ENCODE results near the gene DCK.

The DCK gene

DNA sequence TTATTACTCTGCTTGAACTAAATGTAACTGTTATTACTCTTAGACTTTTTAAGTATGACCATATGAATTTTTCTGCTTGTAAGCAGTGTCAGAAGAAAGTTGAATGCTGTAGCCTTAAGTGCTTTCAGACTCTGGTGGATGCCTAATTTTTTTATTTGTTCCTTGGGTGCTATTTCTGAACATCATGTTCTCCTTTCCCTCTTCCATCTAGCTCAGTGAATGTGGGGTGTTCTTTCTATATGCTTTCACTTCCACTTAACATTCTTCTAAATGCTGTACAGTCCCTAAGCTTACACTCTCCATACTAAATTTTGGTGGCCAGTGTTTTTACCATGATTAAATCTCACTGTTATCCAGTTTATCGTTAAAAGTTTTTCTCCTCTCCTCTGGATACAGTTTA lies 3.6 kb downstream of the DCK start:
- TF ChIP-seq REST (IDR thresholded peaks at IDR 0.05; ENCODE audit: low read depth) (no peak), EGR1 (IDR thresholded peaks at IDR 0.05) (no peak), USF1 (IDR thresholded peaks at IDR 0.05) (no peak)

DNA sequence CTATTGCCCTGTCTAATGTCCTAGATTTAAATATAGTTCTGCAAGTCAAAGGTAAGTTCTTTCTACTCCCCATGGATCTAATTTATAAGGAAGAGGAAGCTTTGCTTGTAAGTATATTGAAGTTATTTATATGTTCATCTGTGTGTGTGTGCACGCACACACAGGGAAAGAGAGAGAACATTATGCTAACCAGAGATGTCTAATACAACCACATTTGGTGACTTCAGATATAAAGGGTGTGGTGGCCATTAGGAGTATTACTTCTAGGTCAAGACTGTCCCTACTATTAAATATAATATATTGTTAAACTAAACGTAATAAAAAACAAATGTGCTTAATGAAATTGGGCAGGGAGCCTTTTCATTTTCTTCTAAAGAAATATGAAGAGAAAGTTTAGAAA lies 4.1 kb downstream of the DCK start:
- TF ChIP-seq EP300 (IDR thresholded peaks at IDR 0.05; ENCODE audit: borderline replicate concordance) (no peak), TEAD4 (IDR thresholded peaks at IDR 0.05) (no peak)

DNA sequence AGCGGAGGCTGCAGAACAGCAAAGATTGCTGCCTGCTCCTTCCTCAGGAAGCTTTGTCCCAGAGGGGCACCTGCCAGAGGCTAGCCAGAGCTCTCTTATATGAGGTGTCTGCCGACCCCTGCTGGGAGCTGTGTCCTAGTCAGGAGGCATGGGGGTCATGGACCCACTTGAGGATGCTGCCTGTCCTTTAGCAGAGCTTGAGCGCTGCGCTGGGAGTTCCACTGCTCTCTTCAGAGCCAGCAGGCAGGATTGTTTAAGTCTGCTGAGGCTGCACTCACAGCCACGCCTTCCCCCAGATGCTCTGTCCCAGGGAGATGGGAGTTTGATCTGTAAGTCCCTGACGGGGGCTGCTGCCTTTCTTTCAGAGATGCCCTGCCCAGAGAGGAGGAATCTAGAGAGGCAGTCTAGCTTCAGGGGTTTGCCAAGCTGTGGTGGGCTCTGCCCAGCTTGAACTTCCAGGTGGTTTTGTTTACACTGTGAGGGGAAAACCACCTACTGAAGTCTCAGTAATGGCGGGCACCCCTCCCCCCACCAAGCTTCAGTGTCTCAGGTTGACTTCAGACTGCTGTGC lies 10.9 kb downstream of the DCK start:
- TF ChIP-seq NFIC (IDR thresholded peaks at IDR 0.05): no peak
- no peak for TF ChIP-seq TCF12 (IDR thresholded peaks at IDR 0.05; ENCODE audit: low read depth)
- no peak for TF ChIP-seq EGR1 (IDR thresholded peaks at IDR 0.05)
- no peak for TF ChIP-seq CEBPB (IDR thresholded peaks at IDR 0.05)
- no peak for TF ChIP-seq RAD21 (IDR thresholded peaks at IDR 0.05; ENCODE audit: low read depth)
- no peak for TF ChIP-seq CREB1 (IDR thresholded peaks at IDR 0.05; ENCODE audit: low read depth)
- no peak for TF ChIP-seq EP300 (IDR thresholded peaks at IDR 0.05; ENCODE audit: borderline replicate concordance)
- no peak for TF ChIP-seq REST (IDR thresholded peaks at IDR 0.05; ENCODE audit: low read depth)
- TF ChIP-seq YY1 (IDR thresholded peaks at IDR 0.05; ENCODE audit: low read depth): no peak
- no peak for TF ChIP-seq TEAD4 (IDR thresholded peaks at IDR 0.05)
- no peak for TF ChIP-seq TAF1 (IDR thresholded peaks at IDR 0.05; ENCODE audit: low read depth)
- TF ChIP-seq FOXM1 (IDR thresholded peaks at IDR 0.05; ENCODE audit: borderline replicate concordance, low read depth): no peak
- TF ChIP-seq ZBTB7A (IDR thresholded peaks at IDR 0.05; ENCODE audit: low read depth): no peak
- TF ChIP-seq USF1 (IDR thresholded peaks at IDR 0.05): no peak

DNA sequence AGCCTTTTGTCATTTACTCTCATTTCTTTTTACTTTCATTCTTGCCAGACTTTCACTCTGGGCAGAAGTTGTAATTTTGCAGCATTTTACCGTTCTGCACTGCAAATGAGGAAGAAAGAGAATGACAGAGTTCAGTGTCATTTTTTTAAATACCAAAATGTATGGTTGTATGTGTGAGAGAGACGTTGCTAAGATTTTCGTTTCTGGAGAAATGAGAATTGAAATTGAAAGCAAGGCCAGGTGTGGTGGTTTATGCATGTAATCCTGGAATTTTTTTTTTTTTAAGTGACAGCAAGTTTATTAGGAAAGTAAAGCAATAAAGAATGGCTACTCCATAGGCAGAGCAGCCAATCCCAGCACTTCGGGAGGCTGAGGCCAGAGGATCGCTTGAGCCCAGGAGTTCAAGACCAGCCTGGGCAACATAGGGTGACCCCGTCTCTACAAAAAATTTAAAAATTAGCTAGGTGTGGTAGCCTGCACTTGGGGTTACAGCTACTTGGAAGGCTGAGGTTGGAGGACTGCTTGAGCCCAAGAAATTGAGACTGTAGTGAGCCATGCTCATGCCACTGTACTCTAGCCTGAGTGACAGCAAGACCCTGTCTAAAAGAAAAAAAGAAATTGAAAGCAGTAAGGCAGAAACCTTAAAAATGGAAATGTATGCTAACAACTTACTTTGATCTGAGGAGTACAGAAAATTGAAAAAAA lies 12.9 kb downstream of the DCK start:
- no peak for TF ChIP-seq TAF1 (IDR thresholded peaks at IDR 0.05; ENCODE audit: low read depth)
- no peak for TF ChIP-seq EP300 (IDR thresholded peaks at IDR 0.05; ENCODE audit: borderline replicate concordance)
- no peak for TF ChIP-seq FOXM1 (IDR thresholded peaks at IDR 0.05; ENCODE audit: borderline replicate concordance, low read depth)
- no peak for TF ChIP-seq EGR1 (IDR thresholded peaks at IDR 0.05)
- TF ChIP-seq CEBPB (IDR thresholded peaks at IDR 0.05): no peak
- TF ChIP-seq REST (IDR thresholded peaks at IDR 0.05; ENCODE audit: low read depth): no peak
- no peak for TF ChIP-seq CREB1 (IDR thresholded peaks at IDR 0.05; ENCODE audit: low read depth)
- TF ChIP-seq YY1 (IDR thresholded peaks at IDR 0.05; ENCODE audit: low read depth): no peak
- TF ChIP-seq USF1 (IDR thresholded peaks at IDR 0.05): no peak
- no peak for TF ChIP-seq ZBTB7A (IDR thresholded peaks at IDR 0.05; ENCODE audit: low read depth)
- no peak for TF ChIP-seq MAX (IDR thresholded peaks at IDR 0.05)
- no peak for TF ChIP-seq NFIC (IDR thresholded peaks at IDR 0.05)
